Subcutaneous adipose tissue (tissue), 4 donors: ENCODE results near the gene DLGAP1. TPM values are rescaled to one million over a fixed set of nuclear protein-coding genes. Genes with fewer than 3 reads are reported as not detected.

Experiments
- CTCF ChIP-seq: fragments of 450-650 bp; IDR thresholded peaks from one replicate; pipeline ENCODE4 v1.5.1; 2016; ENCODE audit warnings: low read depth, mild to moderate bottlenecking, control low read depth, antibody characterized with exemption, moderate library complexity
- total RNA-seq, 4 donors: library from RNA; depleted of rRNA; stranded (reverse); fragments of >200 nt; gene quantifications; one replicate each; pipeline ENCODE4 v1.1.0, GENCODE V29; 2016

The DLGAP1 gene
- total RNA-seq, 4 donors from 2014 or later = 0.44 to 3.3 (median 0.99) TPM

DNA sequence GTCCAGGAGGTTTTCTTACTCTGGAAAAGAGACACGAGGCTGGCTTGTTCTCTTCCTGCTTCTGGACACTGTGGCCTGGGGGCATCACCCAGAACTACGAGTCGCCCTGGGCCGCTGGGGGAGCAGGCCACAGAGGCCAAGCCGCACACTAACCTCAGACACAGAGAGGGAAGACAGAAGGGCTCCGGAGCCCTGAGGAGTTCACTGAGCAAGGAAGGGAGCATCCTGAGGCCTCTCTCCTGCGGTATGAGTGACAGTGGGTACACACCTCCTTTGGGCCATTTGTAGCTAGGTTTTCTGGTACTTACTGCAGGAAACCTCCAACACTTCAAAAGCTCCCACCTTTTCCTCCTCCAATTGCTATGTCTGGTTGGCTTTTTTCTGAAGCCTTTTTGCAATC is 494.1 kb downstream of the DLGAP1 start:
- TF ChIP-seq CTCF = no peak

DNA sequence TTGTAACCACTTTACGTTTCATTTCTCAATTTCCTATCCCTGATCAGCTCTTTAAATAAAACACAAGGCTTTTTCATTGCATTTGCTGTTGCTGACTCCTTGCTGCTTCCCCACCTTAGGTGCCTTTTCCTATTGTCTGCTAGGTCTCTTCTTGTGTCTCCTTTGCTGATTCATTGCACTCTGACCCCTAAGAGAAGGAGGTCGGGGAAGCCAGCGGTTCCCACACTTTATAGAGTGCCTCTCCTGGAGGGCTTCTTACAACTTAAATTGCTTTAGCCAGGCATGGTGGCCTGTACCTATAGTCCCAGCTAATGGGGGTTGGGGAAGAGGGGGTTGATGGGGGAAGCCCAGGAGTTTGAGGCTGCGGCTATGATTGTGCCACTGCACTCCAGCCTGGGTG is 495.0 kb downstream of the DLGAP1 start:
- no peak for TF ChIP-seq CTCF

GRCh38 chr18:3952031-3952430 is 503.1 kb downstream of the DLGAP1 start:
- no peak for TF ChIP-seq CTCF

DNA sequence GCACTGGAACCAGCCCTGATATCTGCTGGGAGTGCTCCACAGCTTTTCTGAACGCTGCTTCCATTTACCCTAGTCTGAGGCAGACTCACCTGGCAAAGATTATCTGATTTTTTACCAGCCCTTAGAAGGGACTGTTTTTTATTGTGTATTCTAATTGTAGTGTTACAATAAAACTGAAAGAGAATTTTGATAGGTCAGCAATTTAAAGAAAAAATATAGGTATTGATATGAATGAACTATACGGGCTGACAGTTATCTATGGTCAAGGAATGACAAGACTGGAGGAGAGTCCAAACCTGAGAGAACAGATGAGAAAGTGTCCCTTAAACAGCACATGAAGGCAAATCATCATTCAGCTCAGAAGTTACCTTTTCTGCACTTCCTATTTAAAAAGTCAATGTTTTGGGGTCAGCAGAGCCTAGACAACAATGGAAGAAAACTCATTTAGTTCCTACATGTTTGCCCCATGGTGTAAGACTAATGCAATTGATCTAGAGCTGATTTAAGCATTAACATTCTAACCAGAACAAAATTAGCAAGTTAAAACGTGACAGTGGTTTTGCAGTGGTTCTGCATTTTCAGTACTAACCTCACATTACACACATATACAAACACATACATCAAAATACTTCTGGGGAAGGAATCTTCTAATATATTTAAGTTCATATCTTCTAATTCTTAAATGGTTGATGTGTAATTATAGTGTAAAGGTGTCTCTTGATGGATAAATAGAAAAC is 504.3 kb downstream of the DLGAP1 start:
- TF ChIP-seq CTCF = no peak

- no peak for TF ChIP-seq CTCF
Observed at GRCh38 chr18:3948958-3949357, 506.1 kb downstream of the DLGAP1 start.

DNA sequence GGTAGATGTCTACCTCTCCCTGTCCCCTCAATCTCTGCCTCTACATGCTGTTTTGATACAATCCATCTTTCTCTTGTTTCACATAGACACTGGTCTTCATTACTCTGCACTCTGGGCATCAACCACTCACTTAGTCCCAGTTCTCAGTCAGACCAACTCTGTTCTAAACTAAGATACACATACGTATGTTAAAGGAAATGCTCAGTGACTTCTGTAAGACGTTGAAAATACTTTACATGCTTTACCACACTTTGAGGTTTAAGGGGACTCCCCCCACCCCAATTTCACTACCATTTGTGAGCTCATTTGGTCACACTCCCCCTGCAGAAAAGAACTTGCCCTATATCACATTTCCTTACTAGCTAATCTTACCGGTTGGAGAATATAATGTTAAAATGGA is 507.7 kb downstream of the DLGAP1 start:
- TF ChIP-seq CTCF = no peak

- TF ChIP-seq CTCF = no peak
Observed at GRCh38 chr18:3935305-3935704, 519.8 kb downstream of the DLGAP1 start.
